GM19455 (cell line): ENCODE measurements around the gene SIGLEC8.

Experiments
- ATAC-seq: cut with Tn5 transposase; IDR thresholded peaks from one replicate; pipeline ENCODE4 v1.9.1; 2021; ENCODE audit not compliant: unreplicated experiment

The SIGLEC8 gene

GRCh38 chr19:51407511-51408131 lies 50.6 kb downstream of the SIGLEC8 start:
- ATAC-seq, result no peak

- no peak for ATAC-seq
Measured at GRCh38 chr19:51402117-51402516, 56.1 kb downstream of the SIGLEC8 start.
